Smooth muscle cell (in vitro differentiated cells): ENCODE measurements around the gene DGAT2. TPM values are rescaled to one million over a fixed set of nuclear protein-coding genes. Genes with fewer than 3 reads are reported as not detected.

Experiments
- DNase-seq: peaks from one replicate; lab custom pipeline; 2025; ENCODE audit not compliant: unreplicated experiment; lab: John Stamatoyannopoulos, UW
- H2AFZ ChIP-seq: fragments of 200-600 bp; sonication (generic); 2 replicates; pipeline ENCODE4 v1.6.0; 2016; ENCODE audit warnings: antibody characterized with exemption, low read depth, mild to moderate bottlenecking
- H3F3A ChIP-seq: fragments of 200-600 bp; sonication (generic); 2 replicates; pipeline ENCODE4 v1.6.0; 2017; ENCODE audit warnings: antibody characterized with exemption, low read depth
- H3K27ac ChIP-seq: fragments of 200-600 bp; sonication (generic); 2 replicates; pipeline ENCODE4 v1.5.1; 2016; ENCODE audit warnings: low read depth, mild to moderate bottlenecking
- H3K27me3 ChIP-seq: fragments of 200-600 bp; sonication (generic); 2 replicates; pipeline ENCODE4 v1.6.1; 2016; ENCODE audit warnings: low read depth, mild to moderate bottlenecking
- H3K36me3 ChIP-seq: fragments of 200-600 bp; sonication (generic); 2 replicates; pipeline ENCODE4 v1.5.1; 2016; ENCODE audit warnings: low read depth
- H3K4me1 ChIP-seq: fragments of 200-600 bp; sonication (generic); 2 replicates; pipeline ENCODE4 v1.5.1; 2016; ENCODE audit warnings: low read depth
- H3K4me2 ChIP-seq: fragments of 200-600 bp; sonication (generic); 2 replicates; pipeline ENCODE4 v1.6.0; 2016; ENCODE audit warnings: mild to moderate bottlenecking
- H3K4me3 ChIP-seq: fragments of 200-600 bp; sonication (generic); 2 replicates; pipeline ENCODE4 v1.5.1; 2016; ENCODE audit warnings: mild to moderate bottlenecking
- H3K79me2 ChIP-seq: fragments of 200-600 bp; sonication (generic); 2 replicates; pipeline ENCODE4 v1.6.0; 2016; ENCODE audit warnings: low read depth, mild to moderate bottlenecking
- H3K9ac ChIP-seq: fragments of 200-600 bp; sonication (generic); 2 replicates; pipeline ENCODE4 v1.6.0; 2016; ENCODE audit warnings: low read depth
- H3K9me3 ChIP-seq: fragments of 200-600 bp; sonication (generic); replicated peaks from 2 replicates; pipeline ENCODE4 v1.5.1; 2016; ENCODE audit warnings: low read depth
- H4K20me1 ChIP-seq: fragments of 200-600 bp; sonication (generic); 2 replicates; pipeline ENCODE4 v1.6.0; 2016; ENCODE audit warnings: low read depth
- CTCF ChIP-seq: fragments of 200-600 bp; sonication (generic); IDR thresholded peaks from 2 replicates; pipeline ENCODE4 v1.5.1; 2017; ENCODE audit warnings: borderline replicate concordance, mild to moderate bottlenecking, antibody characterized with exemption; ENCODE audit not compliant: insufficient read depth, poor library complexity, severe bottlenecking
- WGBS: methylation state at CpG from one replicate; pipeline ENCODE4 v1.1.7; 2016; ENCODE audit warnings: low lambda C conversion rate; 5-methylcytosine and 5-hydroxymethylcytosine counted together
- polyA plus RNA-seq: library from polyadenylated mRNA; unstranded; fragments of >200 nt; fragmentation: Nextera tagmentation; extraction: Ambion mirVana; gene quantifications from 2 replicates; pipeline ENCODE4 v1.2.1, GENCODE V29; 2016
- total RNA-seq: library from RNA; depleted of rRNA; stranded (reverse); fragments of >200 nt; gene quantifications from 2 replicates; pipeline ENCODE4 v1.2.3, GENCODE V29; 2014

DGAT2 gene
- total and polyA plus RNA-seq, 2 experiments from 2014 or later: 1.5 to 3.7 TPM

GRCh38 chr11:75781296-75781695, 12.7 kb downstream of the DGAT2 start:
- WGBS: 91% methylated on average over 7 of the region's 7 CpGs
- H3K79me2 ChIP-seq: no peaks in the 10 kb centered on the region
- H3K4me1 ChIP-seq: no peaks in the 10 kb centered on the region

GRCh38 chr11:75781831-75782230, 13.3 kb downstream of the DGAT2 start:
- no peak for DNase-seq
- WGBS: 95% methylated on average over 9 of the region's 9 CpGs
- no peaks in the 10 kb centered on the region for H3K36me3 ChIP-seq
- no peak for TF ChIP-seq CTCF
- no peak overlapping the region for H3K27ac ChIP-seq
- no peak overlapping the region for H3K9ac ChIP-seq
- H4K20me1 ChIP-seq: no peaks in the 10 kb centered on the region
- H3K4me3 ChIP-seq: no peak overlapping the region
- H3K9me3 ChIP-seq: no peaks in the 10 kb centered on the region
- H3F3A ChIP-seq: no peaks in the 10 kb centered on the region
- no peak overlapping the region for H3K4me2 ChIP-seq
- no peaks in the 10 kb centered on the region for H3K4me1 ChIP-seq
- no peaks in the 10 kb centered on the region for H3K27me3 ChIP-seq
- no peak overlapping the region for H2AFZ ChIP-seq
- H3K79me2 ChIP-seq: no peaks in the 10 kb centered on the region

More at GRCh38 chr11:75781296-75781695, 12.7 kb downstream of the DGAT2 start:
- Histone ChIP-seq H3K4me3 (no peak overlapping the region), H3K4me2 (no peak overlapping the region), H2AFZ (no peak overlapping the region), H3K9me3 (no peaks in the 10 kb centered on the region), H4K20me1 (no peaks in the 10 kb centered on the region), H3K36me3 (no peaks in the 10 kb centered on the region), H3K27ac (no peak overlapping the region), H3F3A (no peaks in the 10 kb centered on the region), H3K27me3 (no peaks in the 10 kb centered on the region), H3K9ac (no peak overlapping the region)
- no peak for DNase-seq
- TF ChIP-seq CTCF: no peak

- Histone ChIP-seq H3K27ac (no peak overlapping the region), H2AFZ (no peak overlapping the region), H3F3A (no peaks in the 10 kb centered on the region), H3K4me3 (no peak overlapping the region), H3K36me3 (no peaks in the 10 kb centered on the region), H3K9me3 (no peaks in the 10 kb centered on the region), H3K4me1 (no peaks in the 10 kb centered on the region), H4K20me1 (no peaks in the 10 kb centered on the region), H3K79me2 (no peaks in the 10 kb centered on the region), H3K27me3 (no peaks in the 10 kb centered on the region), H3K9ac (no peak overlapping the region), H3K4me2 (no peak overlapping the region)
- no peak for DNase-seq
- no peak for TF ChIP-seq CTCF
- 95% methylated on average over 4 of the region's 4 CpGs for WGBS
These were observed 14.1 kb downstream of the DGAT2 start for GRCh38 chr11:75782540-75783263.
